Adrenal gland (tissue), 12 donors: ENCODE measurements around the gene ANKZF1. TPM values are rescaled to one million over a fixed set of nuclear protein-coding genes. Genes with fewer than 3 reads are reported as not detected.

ENCODE experiments used
- DNase-seq, 7 donors: peaks; one replicate each; pipeline ENCODE4 v3.0.0-alpha.2; 2019 to 2020
- H3K27ac ChIP-seq, 5 donors: fragments of 200-600 bp; sonication (generic) in 4 of 5; 1 replicate in 3 of 5; 2 replicates in 2 of 5; pipeline versions ENCODE4 v1.5.1 to v1.8.0; 2016 to 2020; ENCODE audit warnings: mild to moderate bottlenecking in 1 of 5
- H3K27me3 ChIP-seq: fragments of 200-600 bp; 2 replicates; pipeline ENCODE4 v1.8.0; 2021
- H3K36me3 ChIP-seq, 2 donors: fragments of 200-600 bp; replicated peaks in 1 of 2; 1 replicate in 1 of 2; 2 replicates in 1 of 2; pipeline versions ENCODE4 v1.5.1 to v1.8.0; 2018 to 2022
- H3K4me1 ChIP-seq, 2 donors: fragments of 200-600 bp; replicated peaks in 1 of 2; 1 replicate in 1 of 2; 2 replicates in 1 of 2; pipeline versions ENCODE4 v1.5.1 to v1.8.0; 2018 to 2021
- H3K4me3 ChIP-seq, 4 donors: fragments of 200-600 bp; sonication (generic) in 3 of 4; one replicate each; pipeline ENCODE4 v1.5.1; 2016 to 2018
- H3K9me3 ChIP-seq, 3 donors: fragments of 200-600 bp; sonication (generic) in 1 of 3; replicated peaks in 1 of 3; 1 replicate in 2 of 3; 2 replicates in 1 of 3; pipeline versions ENCODE4 v1.5.1 to v1.8.0; 2016 to 2021
- CTCF ChIP-seq, 6 experiments: fragments of 450-650 bp in 4 of 6; fragments of 200-600 bp in 2 of 6; sonication (generic) in 1 of 6; IDR thresholded peaks; 1 replicate in 5 of 6; 2 replicates in 1 of 6; pipeline versions ENCODE4 v1.5.1 to v1.8.0; 2016 to 2021; ENCODE audit warnings: antibody characterized with exemption in 6 of 6, mild to moderate bottlenecking in 2 of 6, moderate library complexity in 1 of 6
- POLR2A ChIP-seq, 2 donors: fragments of 450-650 bp; IDR thresholded peaks; one replicate each; pipeline ENCODE4 v1.6.1; 2017; ENCODE audit warnings: antibody characterized with exemption in 2 of 2, mild to moderate bottlenecking in 2 of 2, moderate library complexity in 1 of 2
- WGBS, 4 donors: extraction: QIAGEN DNeasy Blood & Tissue Kit in 2 of 4; methylation state at CpG; one replicate each; pipeline versions ENCODE4 v1.1.5 to v1.1.7; 2013 to 2017; 5-methylcytosine and 5-hydroxymethylcytosine counted together
- intact Hi-C, 2 donors: fragments of 100-400 bp; cut with DNase I; formaldehyde crosslinking; loops; one replicate each; pipeline versions ENCODE4 v1.14.1 to v1.15.0; 2022 to 2023
- polyA plus RNA-seq, 3 donors: library from polyadenylated mRNA; stranded (reverse); fragments of 200-250 nt in 2 of 3; fragments of 350-450 nt in 1 of 3; fragmentation: Illumina TruSeq in 1 of 3; extraction: RNeasy Lipid Tissue Mini Kit (QIAGEN cat#74804) in 1 of 3; gene quantifications; one replicate each; pipeline ENCODE4 v1.2.3, GENCODE V29; 2013 to 2014
- total RNA-seq, 9 donors: library from RNA; depleted of rRNA in 4 of 9; stranded (reverse); fragments of >200 nt in 4 of 9; fragments of 120-200 nt in 1 of 9; fragmentation: NEBNext Ultra II Directional in 1 of 9; extraction: Animal tissue kit (Norgen Biotek cat#: 25700) in 1 of 9; gene quantifications; one replicate each; pipeline versions ENCODE4 v1.1.0 to v1.2.4, GENCODE V29; 2013 to 2023
- donor health status: healthy with polysubstance abuse.
- donor health status: Bipolar disorder and iron deficiency.
- donor health status: DM: yes; HTN: yes; CAD: no.
- donor health status: DM: no; HTN: no; CAD: no.
- donor health status: DM: no; HTN: no; CAD: no.
- donor health status: DM: yes; HTN: yes; CAD: no.

ANKZF1 gene
- total and polyA plus RNA-seq, 12 donors, result 11.5 to 93.1 (median 37.6) TPM

- intact Hi-C loops, result no loop called here
- 40 to 60% (median 50%) methylated on average over 6 of the region's 6 CpGs for WGBS, 4 donors
- H3K9me3 ChIP-seq, result no peaks in the 10 kb centered on the region
- H3K36me3 ChIP-seq, result no peaks in the 10 kb centered on the region
- H3K27me3 ChIP-seq, result no peaks in the 10 kb centered on the region
- no peak for TF ChIP-seq CTCF (IDR thresholded peaks at IDR 0.05)
- TF ChIP-seq POLR2A (IDR thresholded peaks at IDR 0.05), result peak in 1 of 2 donors; percentile 47
- H3K4me1 ChIP-seq, result peaks cover 7 to 25% of the 10 kb centered on the region in 2 donors
- peak in 6 of 7 donors; percentile 49 to 80 (median 72) for DNase-seq
- H3K27ac ChIP-seq, result peak overlapping the region in 4 of 5 donors; percentile 41 to 90 (median 80)
- no peak overlapping the region for H3K4me3 ChIP-seq
These were observed 44.8 kb downstream of the ANKZF1 start for GRCh38 chr2:219274361-219274921.

GRCh38 chr2:219277703-219278654, 48.4 kb downstream of the ANKZF1 start:
- Histone ChIP-seq H3K36me3 (peaks cover 0 to 26% of the 10 kb centered on the region in 2 donors), H3K27me3 (no peaks in the 10 kb centered on the region), H3K27ac (peak overlapping the region; percentile 92 to 99 (median 95)), H3K4me1 (peaks cover 14 to 38% of the 10 kb centered on the region in 2 donors), H3K9me3 (no peaks in the 10 kb centered on the region), H3K4me3 (no peak overlapping the region)
- intact Hi-C loops, result no loop called here
- WGBS, 4 donors, result 29 to 37% (median 31%) methylated on average over 21 to 25 of the region's 25 CpGs
- TF ChIP-seq CTCF (IDR thresholded peaks at IDR 0.05) (peak; percentile 95 to 99 (median 96)), POLR2A (IDR thresholded peaks at IDR 0.05) (peak in 1 of 2 donors; percentile 24)
- DNase-seq, result peak; percentile 77 to 93 (median 84)

GRCh38 chr2:219278655-219279150, 49.1 kb downstream of the ANKZF1 start:
- H3K36me3 ChIP-seq, result peaks cover 0 to 33% of the 10 kb centered on the region in 2 donors
- peak overlapping the region in 1 of 4 donors; percentile 72 for H3K4me3 ChIP-seq
- no peak for DNase-seq
- TF ChIP-seq CTCF (IDR thresholded peaks at IDR 0.05) (peak in 1 of 6 experiments; percentile 19), POLR2A (IDR thresholded peaks at IDR 0.05) (no peak)
- WGBS, 4 donors, result 13 to 18% (median 18%) methylated on average over 9 of the region's 9 CpGs
- H3K9me3 ChIP-seq, result no peaks in the 10 kb centered on the region
- H3K4me1 ChIP-seq, result peaks cover 14 to 31% of the 10 kb centered on the region in 2 donors
- H3K27me3 ChIP-seq, result no peaks in the 10 kb centered on the region
- H3K27ac ChIP-seq, result peak overlapping the region; percentile 92 to 99 (median 95)
- intact Hi-C loops, result no loop called here
